Chondrocyte (in vitro differentiated cells): Measurements from ENCODE around the gene WDR86. TPM values are rescaled to one million over a fixed set of nuclear protein-coding genes. Genes with fewer than 3 reads are reported as not detected.

Source experiments
- DNase-seq: peaks from one replicate; pipeline ENCODE4 v3.0.0; 2021; ENCODE audit warnings: mixed read lengths, low spot score
- H3K27ac Mint-ChIP-seq: one replicate; pipeline ENCODE4 v1.8.0; 2021; ENCODE audit warnings: mild to moderate bottlenecking, moderate library complexity, mixed read lengths; ENCODE audit not compliant: unreplicated experiment
- H3K27me3 Mint-ChIP-seq: 2 replicates; pipeline ENCODE4 v1.8.0; 2021; ENCODE audit warnings: low read depth, mixed read lengths
- H3K36me3 Mint-ChIP-seq: 2 replicates; pipeline ENCODE4 v1.8.0; 2021; ENCODE audit warnings: low read depth, mixed read lengths
- H3K4me1 Mint-ChIP-seq: 2 replicates; pipeline ENCODE4 v1.8.0; 2021; ENCODE audit warnings: low read depth, mild to moderate bottlenecking, mixed read lengths
- H3K4me3 Mint-ChIP-seq: one replicate; pipeline ENCODE4 v1.8.0; 2021; ENCODE audit warnings: mild to moderate bottlenecking, moderate library complexity, mixed read lengths; ENCODE audit not compliant: unreplicated experiment
- H3K9me3 Mint-ChIP-seq: 2 replicates; pipeline ENCODE4 v1.8.0; 2021; ENCODE audit warnings: low read depth, mixed read lengths
- total RNA-seq: library from RNA; stranded (reverse); gene quantifications from 3 replicates; pipeline ENCODE4 v1.2.1, GENCODE V29; 2021
- TF ChIP-seq, protein P1 (sequence below): fragments of 200-600 bp; sonication (generic); IDR thresholded peaks from 2 replicates; pipeline ENCODE4 v1.5.0; 2021; ENCODE audit warnings: antibody characterized with exemption, mild to moderate bottlenecking, moderate library complexity

WDR86 gene
- total RNA-seq, 1 donor from 2014 or later: not detected

- peak; percentile 85 for DNase-seq
- H3K27me3 Mint-ChIP-seq: peaks cover 13% of the 10 kb centered on the region
- TF ChIP-seq, protein P1, sequence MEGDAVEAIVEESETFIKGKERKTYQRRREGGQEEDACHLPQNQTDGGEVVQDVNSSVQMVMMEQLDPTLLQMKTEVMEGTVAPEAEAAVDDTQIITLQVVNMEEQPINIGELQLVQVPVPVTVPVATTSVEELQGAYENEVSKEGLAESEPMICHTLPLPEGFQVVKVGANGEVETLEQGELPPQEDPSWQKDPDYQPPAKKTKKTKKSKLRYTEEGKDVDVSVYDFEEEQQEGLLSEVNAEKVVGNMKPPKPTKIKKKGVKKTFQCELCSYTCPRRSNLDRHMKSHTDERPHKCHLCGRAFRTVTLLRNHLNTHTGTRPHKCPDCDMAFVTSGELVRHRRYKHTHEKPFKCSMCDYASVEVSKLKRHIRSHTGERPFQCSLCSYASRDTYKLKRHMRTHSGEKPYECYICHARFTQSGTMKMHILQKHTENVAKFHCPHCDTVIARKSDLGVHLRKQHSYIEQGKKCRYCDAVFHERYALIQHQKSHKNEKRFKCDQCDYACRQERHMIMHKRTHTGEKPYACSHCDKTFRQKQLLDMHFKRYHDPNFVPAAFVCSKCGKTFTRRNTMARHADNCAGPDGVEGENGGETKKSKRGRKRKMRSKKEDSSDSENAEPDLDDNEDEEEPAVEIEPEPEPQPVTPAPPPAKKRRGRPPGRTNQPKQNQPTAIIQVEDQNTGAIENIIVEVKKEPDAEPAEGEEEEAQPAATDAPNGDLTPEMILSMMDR: no peak
- H3K4me1 Mint-ChIP-seq: peaks cover 7% of the 10 kb centered on the region
- peaks cover 24% of the 10 kb centered on the region for H3K36me3 Mint-ChIP-seq
- H3K27ac Mint-ChIP-seq: no peak overlapping the region
- H3K4me3 Mint-ChIP-seq: no peak overlapping the region
- no peaks in the 10 kb centered on the region for H3K9me3 Mint-ChIP-seq
These were observed 31.2 kb downstream of the WDR86 start for GRCh38 chr7:151378496-151379192.

DNA sequence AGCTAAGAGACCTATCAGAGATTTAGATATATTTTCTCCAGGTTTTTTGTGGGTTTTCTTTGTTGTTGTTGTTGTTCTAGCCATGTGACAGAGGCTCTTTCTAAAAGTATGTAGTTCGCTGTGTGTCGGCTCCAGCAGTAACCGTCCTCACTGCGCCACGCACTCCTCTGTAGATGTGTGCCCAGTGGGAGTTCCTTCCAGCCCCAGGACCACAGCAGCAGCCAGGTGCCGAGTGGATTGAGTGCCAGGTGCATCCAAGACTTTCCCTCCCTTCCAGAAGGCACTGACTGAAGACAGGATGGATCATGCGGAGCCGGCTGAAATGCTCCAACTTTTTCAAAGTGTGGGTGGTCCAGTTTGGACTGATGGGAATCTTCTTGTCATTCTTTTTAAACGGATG is 31.8 kb downstream of the WDR86 start:
- Mint-ChIP-seq H3K9me3 (no peaks in the 10 kb centered on the region), H3K4me1 (peaks cover 7% of the 10 kb centered on the region), H3K36me3 (peaks cover 24% of the 10 kb centered on the region), H3K4me3 (no peak overlapping the region), H3K27ac (no peak overlapping the region), H3K27me3 (peaks cover 10% of the 10 kb centered on the region)
- peak; percentile 63 for DNase-seq
- TF ChIP-seq, protein P1: no peak

GRCh38 chr7:151377406-151377805 is 32.4 kb downstream of the WDR86 start:
- H3K4me3 Mint-ChIP-seq: no peak overlapping the region
- no peak overlapping the region for H3K27ac Mint-ChIP-seq
- H3K36me3 Mint-ChIP-seq: peaks cover 27% of the 10 kb centered on the region
- TF ChIP-seq, protein P1: no peak
- H3K4me1 Mint-ChIP-seq: peaks cover 10% of the 10 kb centered on the region
- peak; percentile 53 for DNase-seq
- H3K27me3 Mint-ChIP-seq: peaks cover 7% of the 10 kb centered on the region
- no peaks in the 10 kb centered on the region for H3K9me3 Mint-ChIP-seq

DNA sequence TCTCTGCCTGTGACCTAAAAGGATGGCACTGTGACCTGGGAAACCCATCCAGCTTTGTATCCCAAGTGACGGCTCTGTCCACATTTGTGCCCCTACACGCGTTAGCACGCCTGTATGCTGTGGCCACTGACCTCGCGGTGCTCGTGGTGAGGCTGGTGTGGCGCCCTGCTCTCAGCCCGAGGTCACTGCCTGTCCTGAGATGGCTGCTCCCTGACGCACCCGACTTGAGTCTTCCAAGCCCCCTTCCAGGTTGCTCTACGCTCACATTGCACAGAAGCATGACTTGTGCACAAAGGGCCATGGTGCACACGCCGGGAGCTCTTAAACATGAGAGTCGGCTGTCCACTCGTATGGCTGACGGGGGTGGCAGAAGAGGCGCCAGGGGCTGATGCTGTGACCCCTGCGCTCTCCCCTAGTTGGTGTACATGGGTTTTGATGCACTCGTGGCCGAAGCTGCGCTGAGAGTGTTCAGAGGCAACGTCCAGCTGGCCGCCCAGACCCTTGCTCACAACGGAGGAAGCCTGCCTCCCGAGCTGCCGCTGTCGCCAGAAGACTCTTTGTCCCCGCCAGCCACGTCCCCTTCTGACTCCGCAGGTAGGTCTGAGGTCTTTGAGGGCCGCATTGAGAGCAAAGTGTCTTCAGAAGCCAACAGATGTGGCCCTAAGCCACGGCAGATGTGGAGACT is 33.5 kb downstream of the WDR86 start:
- Mint-ChIP-seq H3K4me3 (no peak overlapping the region), H3K9me3 (no peaks in the 10 kb centered on the region), H3K36me3 (peaks cover 29% of the 10 kb centered on the region), H3K27ac (no peak overlapping the region), H3K4me1 (peaks cover 8% of the 10 kb centered on the region), H3K27me3 (peaks cover 3% of the 10 kb centered on the region)
- peak; percentile 88 for DNase-seq
- TF ChIP-seq, protein P1: no peak

- Mint-ChIP-seq H3K4me3 (no peak overlapping the region), H3K9me3 (no peaks in the 10 kb centered on the region), H3K27ac (no peak overlapping the region), H3K36me3 (peaks cover 30% of the 10 kb centered on the region), H3K27me3 (peaks cover under 1% of the 10 kb centered on the region), H3K4me1 (peaks cover 5% of the 10 kb centered on the region)
- DNase-seq: peak; percentile 72
- TF ChIP-seq, protein P1: no peak
These were observed 34.2 kb downstream of the WDR86 start for GRCh38 chr7:151375530-151376217.
